Measurements from ENCODE around the gene SMIM26.
"Not testable (repeated sequence)": the region's sequence is repeated elsewhere in the genome, so short reads cannot be mapped to it uniquely, and the experiment has no call there.

SMIM26 gene

GRCh38 chr20:18566892-18567738 is at the start of gene SMIM26:
TSS of gene SMIM26 (plus strand) at chr20:18567432. CDS start at chr20:18567479, 47 bp downstream.
- DNase-seq (ENCODE audit: low spot score in 2 of 2) = peak; percentile 91
- peak within 1 kb of the TSS; percentile 99 for H3K4me3 Mint-ChIP-seq
- peaks cover 17% of the 10 kb centered on the region for H3K4me1 Mint-ChIP-seq
- H3K27ac Mint-ChIP-seq = peak within 1 kb of the TSS; percentile 99
- peak; percentile 98 for ATAC-seq (ENCODE audit: low read depth)
- H3K9me3 Mint-ChIP-seq = peaks cover 3% of the 10 kb centered on the region
- H3K36me3 Mint-ChIP-seq = peaks cover 17% of the 10 kb centered on the region
- no peaks in the 10 kb centered on the region for H3K27me3 Mint-ChIP-seq

- H3K27me3 Mint-ChIP-seq; H3K4me1 Mint-ChIP-seq; H3K9me3 Mint-ChIP-seq; H3K4me3 Mint-ChIP-seq; ATAC-seq (ENCODE audit: low read depth); H3K27ac Mint-ChIP-seq; DNase-seq (ENCODE audit: low spot score in 2 of 2): not testable (repeated sequence)
- H3K36me3 Mint-ChIP-seq = peaks cover 16% of the 10 kb centered on the region
Measured at GRCh38 chr20:18522066-18522465, 45.2 kb upstream of the SMIM26 start.

GRCh38 chr20:18523066-18523465 is 44.2 kb upstream of the SMIM26 start:
- H3K4me1 Mint-ChIP-seq = no peaks in the 10 kb centered on the region
- H3K27ac Mint-ChIP-seq = no peak overlapping the region

GRCh38 chr20:18524646-18525045 is 42.6 kb upstream of the SMIM26 start:
- Mint-ChIP-seq H3K36me3 (peaks cover 33% of the 10 kb centered on the region), H3K27ac (no peak overlapping the region), H3K27me3 (no peaks in the 10 kb centered on the region), H3K4me3 (no peak overlapping the region), H3K9me3 (no peaks in the 10 kb centered on the region), H3K4me1 (no peaks in the 10 kb centered on the region)
- ATAC-seq (ENCODE audit: low read depth) (no peak), DNase-seq (ENCODE audit: low spot score in 2 of 2) (no peak)

More at GRCh38 chr20:18523066-18523465, 44.2 kb upstream of the SMIM26 start:
- peaks cover 21% of the 10 kb centered on the region for H3K36me3 Mint-ChIP-seq
- H3K4me3 Mint-ChIP-seq = no peak overlapping the region
- H3K27me3 Mint-ChIP-seq = no peaks in the 10 kb centered on the region
- DNase-seq (ENCODE audit: low spot score in 2 of 2) (no peak), ATAC-seq (ENCODE audit: low read depth) (no peak)
- no peaks in the 10 kb centered on the region for H3K9me3 Mint-ChIP-seq

GRCh38 chr20:18526761-18527160 is 40.5 kb upstream of the SMIM26 start:
- not testable (repeated sequence) for ATAC-seq (ENCODE audit: low read depth); H3K4me3 Mint-ChIP-seq; H3K9me3 Mint-ChIP-seq; DNase-seq (ENCODE audit: low spot score in 2 of 2); H3K27me3 Mint-ChIP-seq; H3K27ac Mint-ChIP-seq; H3K4me1 Mint-ChIP-seq
- peaks cover 42% of the 10 kb centered on the region for H3K36me3 Mint-ChIP-seq

GRCh38 chr20:18527339-18527738 is 39.9 kb upstream of the SMIM26 start:
- DNase-seq (ENCODE audit: low spot score in 2 of 2) = no peak
- no peak for ATAC-seq (ENCODE audit: low read depth)
- Mint-ChIP-seq H3K27ac (peak overlapping the region; percentile 2), H3K27me3 (no peaks in the 10 kb centered on the region), H3K36me3 (peaks cover 46% of the 10 kb centered on the region), H3K9me3 (no peaks in the 10 kb centered on the region), H3K4me1 (no peaks in the 10 kb centered on the region), H3K4me3 (no peak overlapping the region)

- Mint-ChIP-seq H3K27ac (peak overlapping the region; percentile 2), H3K27me3 (no peaks in the 10 kb centered on the region), H3K4me1 (no peaks in the 10 kb centered on the region), H3K4me3 (no peak overlapping the region), H3K36me3 (peaks cover 51% of the 10 kb centered on the region), H3K9me3 (no peaks in the 10 kb centered on the region)
- no peak for DNase-seq (ENCODE audit: low spot score in 2 of 2)
- ATAC-seq (ENCODE audit: low read depth) = no peak
Measured at GRCh38 chr20:18527836-18528235, 39.4 kb upstream of the SMIM26 start.

- no peak for ATAC-seq (ENCODE audit: low read depth)
- H3K27ac Mint-ChIP-seq = no peak overlapping the region
- H3K9me3 Mint-ChIP-seq = no peaks in the 10 kb centered on the region
- peaks cover 52% of the 10 kb centered on the region for H3K36me3 Mint-ChIP-seq
- no peaks in the 10 kb centered on the region for H3K4me1 Mint-ChIP-seq
- H3K27me3 Mint-ChIP-seq = no peaks in the 10 kb centered on the region
- no peak for DNase-seq (ENCODE audit: low spot score in 2 of 2)
- no peak overlapping the region for H3K4me3 Mint-ChIP-seq
Measured at GRCh38 chr20:18529041-18529440, 38.2 kb upstream of the SMIM26 start.

- H3K4me3 Mint-ChIP-seq = no peak overlapping the region
- no peaks in the 10 kb centered on the region for H3K9me3 Mint-ChIP-seq
- no peak overlapping the region for H3K27ac Mint-ChIP-seq
- H3K27me3 Mint-ChIP-seq = no peaks in the 10 kb centered on the region
- H3K4me1 Mint-ChIP-seq = no peaks in the 10 kb centered on the region
- DNase-seq (ENCODE audit: low spot score in 2 of 2) (no peak), ATAC-seq (ENCODE audit: low read depth) (no peak)
- peaks cover 51% of the 10 kb centered on the region for H3K36me3 Mint-ChIP-seq
Measured at GRCh38 chr20:18532626-18533025, 34.6 kb upstream of the SMIM26 start.

- ATAC-seq (ENCODE audit: low read depth) (no peak), DNase-seq (ENCODE audit: low spot score in 2 of 2) (no peak)
- no peaks in the 10 kb centered on the region for H3K27me3 Mint-ChIP-seq
- H3K4me3 Mint-ChIP-seq = no peak overlapping the region
- H3K9me3 Mint-ChIP-seq = no peaks in the 10 kb centered on the region
- H3K36me3 Mint-ChIP-seq = peaks cover 50% of the 10 kb centered on the region
- no peaks in the 10 kb centered on the region for H3K4me1 Mint-ChIP-seq
- H3K27ac Mint-ChIP-seq = no peak overlapping the region
Measured at GRCh38 chr20:18533491-18533890, 33.7 kb upstream of the SMIM26 start.

GRCh38 chr20:18533978-18534644 is 33.1 kb upstream of the SMIM26 start:
- Mint-ChIP-seq H3K9me3 (no peaks in the 10 kb centered on the region), H3K27ac (no peak overlapping the region), H3K4me1 (no peaks in the 10 kb centered on the region), H3K36me3 (peaks cover 45% of the 10 kb centered on the region), H3K27me3 (no peaks in the 10 kb centered on the region), H3K4me3 (no peak overlapping the region)
- DNase-seq (ENCODE audit: low spot score in 2 of 2) (no peak), ATAC-seq (ENCODE audit: low read depth) (no peak)

GRCh38 chr20:18537651-18538050 is 29.6 kb upstream of the SMIM26 start:
- DNase-seq (ENCODE audit: low spot score in 2 of 2) = no peak
- Mint-ChIP-seq H3K4me1 (no peaks in the 10 kb centered on the region), H3K9me3 (no peaks in the 10 kb centered on the region), H3K27ac (no peak overlapping the region), H3K4me3 (no peak overlapping the region), H3K27me3 (no peaks in the 10 kb centered on the region), H3K36me3 (peaks cover 39% of the 10 kb centered on the region)
- no peak for ATAC-seq (ENCODE audit: low read depth)

- no peaks in the 10 kb centered on the region for H3K27me3 Mint-ChIP-seq
- H3K4me3 Mint-ChIP-seq = no peak overlapping the region
- H3K4me1 Mint-ChIP-seq = no peaks in the 10 kb centered on the region
- H3K27ac Mint-ChIP-seq = no peak overlapping the region
- no peaks in the 10 kb centered on the region for H3K9me3 Mint-ChIP-seq
- peaks cover 44% of the 10 kb centered on the region for H3K36me3 Mint-ChIP-seq
- no peak for DNase-seq (ENCODE audit: low spot score in 2 of 2)
- no peak for ATAC-seq (ENCODE audit: low read depth)
Measured at GRCh38 chr20:18541741-18542140, 25.5 kb upstream of the SMIM26 start.

- no peak for DNase-seq (ENCODE audit: low spot score in 2 of 2)
Measured at GRCh38 chr20:18543216-18543615, 24.0 kb upstream of the SMIM26 start.

More at GRCh38 chr20:18543216-18543615, 24.0 kb upstream of the SMIM26 start:
- no peaks in the 10 kb centered on the region for H3K27me3 Mint-ChIP-seq
- H3K4me3 Mint-ChIP-seq = no peak overlapping the region
- H3K9me3 Mint-ChIP-seq = no peaks in the 10 kb centered on the region
- no peak for ATAC-seq (ENCODE audit: low read depth)
- H3K4me1 Mint-ChIP-seq = no peaks in the 10 kb centered on the region
- peak overlapping the region; percentile 54 for H3K27ac Mint-ChIP-seq
- peaks cover 46% of the 10 kb centered on the region for H3K36me3 Mint-ChIP-seq

All from memory B cell (primary cell).